C4-2B (cell line): ENCODE measurements around the gene SLC22A17.

Source experiments
- ZFX ChIP-seq: fragments of 450-650 bp; IDR thresholded peaks from 2 replicates; pipeline ENCODE4 v1.6.1; 2017
- TF ChIP-seq, protein P1 (sequence below): fragments of 450-650 bp; conservative IDR thresholded peaks from 2 replicates; pipeline ENCODE4 v1.5.1; 2017; ENCODE audit warnings: mild to moderate bottlenecking

DNA sequence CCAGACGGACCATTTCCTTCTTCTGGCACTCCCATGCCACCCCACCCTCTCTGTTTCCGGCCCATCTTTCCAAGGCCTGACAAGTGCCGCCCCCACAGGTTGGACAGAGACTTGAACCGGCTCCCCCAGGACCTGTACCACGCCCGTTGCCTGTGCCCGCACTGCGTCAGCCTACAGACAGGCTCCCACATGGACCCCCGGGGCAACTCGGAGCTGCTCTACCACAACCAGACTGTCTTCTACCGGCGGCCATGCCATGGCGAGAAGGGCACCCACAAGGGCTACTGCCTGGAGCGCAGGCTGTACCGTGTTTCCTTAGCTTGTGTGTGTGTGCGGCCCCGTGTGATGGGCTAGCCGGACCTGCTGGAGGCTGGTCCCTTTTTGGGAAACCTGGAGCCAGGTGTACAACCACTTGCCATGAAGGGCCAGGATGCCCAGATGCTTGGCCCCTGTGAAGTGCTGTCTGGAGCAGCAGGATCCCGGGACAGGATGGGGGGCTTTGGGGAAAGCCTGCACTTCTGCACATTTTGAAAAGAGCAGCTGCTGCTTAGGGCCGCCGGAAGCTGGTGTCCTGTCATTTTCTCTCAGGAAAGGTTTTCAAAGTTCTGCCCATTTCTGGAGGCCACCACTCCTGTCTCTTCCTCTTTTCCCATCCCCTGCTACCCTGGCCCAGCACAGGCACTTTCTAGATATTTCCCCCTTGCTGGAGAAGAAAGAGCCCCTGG is 23.0 kb upstream of the SLC22A17 start:
- TF ChIP-seq, protein P1, sequence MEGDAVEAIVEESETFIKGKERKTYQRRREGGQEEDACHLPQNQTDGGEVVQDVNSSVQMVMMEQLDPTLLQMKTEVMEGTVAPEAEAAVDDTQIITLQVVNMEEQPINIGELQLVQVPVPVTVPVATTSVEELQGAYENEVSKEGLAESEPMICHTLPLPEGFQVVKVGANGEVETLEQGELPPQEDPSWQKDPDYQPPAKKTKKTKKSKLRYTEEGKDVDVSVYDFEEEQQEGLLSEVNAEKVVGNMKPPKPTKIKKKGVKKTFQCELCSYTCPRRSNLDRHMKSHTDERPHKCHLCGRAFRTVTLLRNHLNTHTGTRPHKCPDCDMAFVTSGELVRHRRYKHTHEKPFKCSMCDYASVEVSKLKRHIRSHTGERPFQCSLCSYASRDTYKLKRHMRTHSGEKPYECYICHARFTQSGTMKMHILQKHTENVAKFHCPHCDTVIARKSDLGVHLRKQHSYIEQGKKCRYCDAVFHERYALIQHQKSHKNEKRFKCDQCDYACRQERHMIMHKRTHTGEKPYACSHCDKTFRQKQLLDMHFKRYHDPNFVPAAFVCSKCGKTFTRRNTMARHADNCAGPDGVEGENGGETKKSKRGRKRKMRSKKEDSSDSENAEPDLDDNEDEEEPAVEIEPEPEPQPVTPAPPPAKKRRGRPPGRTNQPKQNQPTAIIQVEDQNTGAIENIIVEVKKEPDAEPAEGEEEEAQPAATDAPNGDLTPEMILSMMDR: no peak
- no peak for TF ChIP-seq ZFX
